WTC11 (cell line): ENCODE measurements around the gene DROSHA. TPM values are rescaled to one million over a fixed set of nuclear protein-coding genes. Genes with fewer than 3 reads are reported as not detected.

Experiments
- total RNA-seq: library from RNA; stranded (reverse); gene quantifications from 3 replicates; pipeline ENCODE4 v1.2.3, GENCODE V29; 2021

The DROSHA gene
- total RNA-seq, 1 experiment from 2014 or later: 125 TPM

Other genes with a start within 250 kb of the DROSHA start
- gene C5orf22, start 208 bp upstream of the DROSHA start, total RNA-seq: 30.8 to 40.6 TPM (median 36.6 TPM) in 3 replicates
- 7.1 to 11.4 TPM (median 7.5 TPM) in 3 replicates for gene PDZD2, start 107.0 kb upstream of the DROSHA start, total RNA-seq